GM21786 (cell line): Measurements from ENCODE around the gene PRSS21.

ENCODE experiments used
- ATAC-seq: cut with Tn5 transposase; IDR thresholded peaks from one replicate; pipeline ENCODE4 v1.9.1; 2021; ENCODE audit not compliant: unreplicated experiment

The PRSS21 gene

GRCh38 chr16:2803545-2804195 lies 13.4 kb upstream of the PRSS21 start:
- ATAC-seq, result no peak

- ATAC-seq, result no peak
These were observed 12.3 kb upstream of the PRSS21 start for GRCh38 chr16:2804728-2805127.

GRCh38 chr16:2806286-2806685 lies 10.8 kb upstream of the PRSS21 start:
- no peak for ATAC-seq

GRCh38 chr16:2808181-2808580 lies 8.9 kb upstream of the PRSS21 start:
- no peak for ATAC-seq

- no peak for ATAC-seq
These were observed 7.8 kb upstream of the PRSS21 start for GRCh38 chr16:2809149-2809760.

GRCh38 chr16:2810651-2811050 lies 6.4 kb upstream of the PRSS21 start:
- no peak for ATAC-seq

- no peak for ATAC-seq
These were observed 5.2 kb upstream of the PRSS21 start for GRCh38 chr16:2811703-2812471.

GRCh38 chr16:2813771-2814221 lies 3.2 kb upstream of the PRSS21 start:
- ATAC-seq, result no peak

- ATAC-seq, result no peak
These were observed 2.3 kb upstream of the PRSS21 start for GRCh38 chr16:2814551-2815298.

GRCh38 chr16:2815299-2815771 lies 1.7 kb upstream of the PRSS21 start:
- no peak for ATAC-seq

- no peak for ATAC-seq
These were observed 569 bp downstream of the PRSS21 start for GRCh38 chr16:2817340-2818271.

- ATAC-seq, result no peak
These were observed 1.3 kb downstream of the PRSS21 start for GRCh38 chr16:2818272-2818876.

GRCh38 chr16:2819179-2819938 lies 2.3 kb downstream of the PRSS21 start:
- ATAC-seq, result no peak

GRCh38 chr16:2819939-2820835 lies 3.1 kb downstream of the PRSS21 start:
- no peak for ATAC-seq

GRCh38 chr16:2820836-2821486 lies 3.9 kb downstream of the PRSS21 start:
- ATAC-seq, result no peak

GRCh38 chr16:2821487-2822157 lies 4.6 kb downstream of the PRSS21 start:
- ATAC-seq, result no peak

GRCh38 chr16:2822158-2822495 lies 5.1 kb downstream of the PRSS21 start:
- ATAC-seq, result no peak
